ENCODE results near the gene DUOXA1. TPM values are rescaled to one million over a fixed set of nuclear protein-coding genes. Genes with fewer than 3 reads are reported as not detected.

The DUOXA1 gene
- 1 to 10 TPM in 1 of 2 donors, under 1 TPM in 1; 0.88 to 1.3 TPM for total RNA-seq

- Histone ChIP-seq H3K9ac (ENCODE audit: low read depth in 2 of 2, low read length in 2 of 2) (peak within 1 kb of the TSS; percentile 7 to 24), H3K27me3 (peaks cover 27% of the 10 kb centered on the region), H3K4me3 (peak within 1 kb of the TSS; percentile 22), H3K4me1 (peaks cover 5% of the 10 kb centered on the region), H3K36me3 (no peaks in the 10 kb centered on the region), H3K9me3 (no peaks in the 10 kb centered on the region), H3K27ac (no peak within 1 kb of the TSS)
- no peak for TF ChIP-seq CTCF (IDR thresholded peaks at IDR 0.05)
- intact Hi-C loops (cut with DNase I): no loop called here
- peak; percentile 67 for DNase-seq
These were observed at the start of gene DUOXA1, which contains the start of gene DUOX1 for GRCh38 chr15:45129651-45130129. Gene DUOXA1, minus strand, starts transcription at chr15:45129879. Its CDS starts 6,865 bp downstream, at chr15:45123014. Gene DUOX1, plus strand, starts transcription at chr15:45129994. Its CDS starts 1,973 bp downstream, at chr15:45131967.

GRCh38 chr15:45177285-45177684 lies 47.6 kb upstream of the DUOXA1 start:
- H3K36me3 ChIP-seq: no peaks in the 10 kb centered on the region
- intact Hi-C loops (cut with DNase I): no loop called here
- no peak for DNase-seq
- H3K27ac ChIP-seq: no peak overlapping the region
- H3K9me3 ChIP-seq: no peaks in the 10 kb centered on the region
- no peak overlapping the region for H3K9ac ChIP-seq (ENCODE audit: low read depth in 2 of 2, low read length in 2 of 2)
- no peak for TF ChIP-seq CTCF (IDR thresholded peaks at IDR 0.05)
- H3K4me1 ChIP-seq: peaks cover 7% of the 10 kb centered on the region
- no peaks in the 10 kb centered on the region for H3K27me3 ChIP-seq
- H3K4me3 ChIP-seq: no peak overlapping the region

GRCh38 chr15:45174577-45174976 lies 44.9 kb upstream of the DUOXA1 start:
- Histone ChIP-seq H3K4me1 (peaks cover 5% of the 10 kb centered on the region), H3K27me3 (no peaks in the 10 kb centered on the region), H3K9ac (ENCODE audit: low read depth in 2 of 2, low read length in 2 of 2) (no peak overlapping the region), H3K4me3 (no peak overlapping the region), H3K36me3 (no peaks in the 10 kb centered on the region), H3K27ac (no peak overlapping the region), H3K9me3 (no peaks in the 10 kb centered on the region)
- TF ChIP-seq CTCF (IDR thresholded peaks at IDR 0.05): no peak
- intact Hi-C loops (cut with DNase I): no loop called here
- DNase-seq: no peak

GRCh38 chr15:45174069-45174468 lies 44.4 kb upstream of the DUOXA1 start:
- Histone ChIP-seq H3K9me3 (no peaks in the 10 kb centered on the region), H3K36me3 (no peaks in the 10 kb centered on the region), H3K27ac (no peak overlapping the region), H3K9ac (ENCODE audit: low read depth in 2 of 2, low read length in 2 of 2) (no peak overlapping the region), H3K4me3 (no peak overlapping the region), H3K4me1 (peaks cover under 1% of the 10 kb centered on the region), H3K27me3 (no peaks in the 10 kb centered on the region)
- no peak for TF ChIP-seq CTCF (IDR thresholded peaks at IDR 0.05)
- intact Hi-C loops (cut with DNase I): no loop called here
- DNase-seq: no peak

- Histone ChIP-seq H3K27ac (no peak overlapping the region), H3K36me3 (no peaks in the 10 kb centered on the region), H3K4me1 (no peaks in the 10 kb centered on the region), H3K27me3 (no peaks in the 10 kb centered on the region), H3K4me3 (no peak overlapping the region), H3K9ac (ENCODE audit: low read depth in 2 of 2, low read length in 2 of 2) (no peak overlapping the region), H3K9me3 (no peaks in the 10 kb centered on the region)
- intact Hi-C loops (cut with DNase I): no loop called here
- no peak for TF ChIP-seq CTCF (IDR thresholded peaks at IDR 0.05)
- DNase-seq: no peak
These were observed 42.2 kb upstream of the DUOXA1 start for GRCh38 chr15:45171912-45172311.

All from colonic mucosa (tissue), 4 donors.